Ishikawa (cell line): Measurements from ENCODE around the gene TAT.

Experiments used
- CEBPB ChIP-seq: IDR thresholded peaks from 2 replicates; pipeline ENCODE4 v1.6.1; 2012
- CREB1 ChIP-seq: IDR thresholded peaks from 2 replicates; pipeline ENCODE4 v1.6.1; 2012; ENCODE audit warnings: low read depth
- EGR1 ChIP-seq: IDR thresholded peaks from 2 replicates; pipeline ENCODE4 v1.6.1; 2012
- FOXM1 ChIP-seq: IDR thresholded peaks from 2 replicates; pipeline ENCODE4 v1.6.1; 2012; ENCODE audit warnings: low read depth, borderline replicate concordance
- MAX ChIP-seq: IDR thresholded peaks from 2 replicates; pipeline ENCODE4 v1.6.1; 2012
- NFIC ChIP-seq: IDR thresholded peaks from 2 replicates; pipeline ENCODE4 v1.6.1; 2012
- RAD21 ChIP-seq: IDR thresholded peaks from 2 replicates; pipeline ENCODE4 v1.6.1; 2012; ENCODE audit warnings: low read depth
- REST ChIP-seq: IDR thresholded peaks from 2 replicates; pipeline ENCODE4 v1.6.1; 2012; ENCODE audit warnings: low read depth, mild to moderate bottlenecking
- TAF1 ChIP-seq: IDR thresholded peaks from 2 replicates; pipeline ENCODE4 v1.6.1; 2012; ENCODE audit warnings: low read depth, mild to moderate bottlenecking
- TCF12 ChIP-seq: IDR thresholded peaks from 2 replicates; pipeline ENCODE4 v1.6.1; 2012; ENCODE audit warnings: low read depth
- TEAD4 ChIP-seq: IDR thresholded peaks from 2 replicates; pipeline ENCODE4 v1.6.1; 2012
- USF1 ChIP-seq: IDR thresholded peaks from 2 replicates; pipeline ENCODE4 v1.6.1; 2012
- YY1 ChIP-seq: IDR thresholded peaks from 2 replicates; pipeline ENCODE4 v1.6.1; 2012; ENCODE audit warnings: low read depth

GRCh38 chr16:71610447-71610846 lies 33.6 kb upstream of the TAT start:
- TF ChIP-seq TEAD4, result no peak
- no peak for TF ChIP-seq MAX
- TF ChIP-seq TAF1, result no peak
- TF ChIP-seq YY1, result no peak
- no peak for TF ChIP-seq FOXM1
- TF ChIP-seq EGR1, result no peak
- TF ChIP-seq REST, result no peak
- TF ChIP-seq NFIC, result no peak
- TF ChIP-seq RAD21, result no peak
- TF ChIP-seq CREB1, result no peak
- no peak for TF ChIP-seq CEBPB
- no peak for TF ChIP-seq USF1
- TF ChIP-seq TCF12, result no peak
